Breast epithelium (tissue), 4 donors: ENCODE measurements around the gene CDK3. TPM values are rescaled to one million over a fixed set of nuclear protein-coding genes. Genes with fewer than 3 reads are reported as not detected.
A peak's percentile ranks its signal among the peaks of the same experiment; 100 is the strongest.

Experiments used
- DNase-seq, 2 donors: peaks; one replicate each; pipeline ENCODE4 v3.0.0-alpha.2; 2019; ENCODE audit warnings: low spot score in 2 of 2
- H3K27ac ChIP-seq, 2 donors: fragments of 200-600 bp; sonication (generic) in 1 of 2; one replicate each; pipeline ENCODE4 v1.5.1; 2016 to 2019; ENCODE audit warnings: mild to moderate bottlenecking in 1 of 2
- H3K27me3 ChIP-seq, 2 donors: fragments of 200-600 bp; sonication (generic) in 1 of 2; one replicate each; pipeline versions ENCODE4 v1.5.1 to v1.6.0; 2017 to 2019; ENCODE audit warnings: control low read depth in 1 of 2, mild to moderate bottlenecking in 1 of 2
- H3K36me3 ChIP-seq: fragments of 200-600 bp; one replicate; pipeline ENCODE4 v1.5.1; 2019
- H3K4me1 ChIP-seq, 2 donors: fragments of 200-600 bp; sonication (generic); one replicate each; pipeline ENCODE4 v1.5.1; 2016 to 2019; ENCODE audit warnings: control low read depth in 1 of 2
- H3K4me3 ChIP-seq, 3 donors: fragments of 200-600 bp; sonication (generic); 1 replicate in 2 of 3; 2 replicates in 1 of 3; pipeline ENCODE4 v1.5.1; 2016 to 2019; ENCODE audit warnings: mild to moderate bottlenecking in 3 of 3, moderate library complexity in 2 of 3
- H3K9me3 ChIP-seq, 2 donors: fragments of 200-600 bp; sonication (generic) in 1 of 2; one replicate each; pipeline ENCODE4 v1.5.1; 2016 to 2019; ENCODE audit warnings: control low read depth in 1 of 2
- CTCF ChIP-seq, 3 donors: fragments of 450-650 bp; IDR thresholded peaks; one replicate each; pipeline ENCODE4 v1.5.1; 2016 to 2017; ENCODE audit warnings: antibody characterized with exemption in 3 of 3, mild to moderate bottlenecking in 3 of 3, moderate library complexity in 3 of 3
- POLR2A ChIP-seq: fragments of 450-650 bp; IDR thresholded peaks from one replicate; pipeline ENCODE4 v1.6.1; 2016; ENCODE audit warnings: antibody characterized with exemption, mild to moderate bottlenecking, moderate library complexity
- POLR2AphosphoS5 ChIP-seq, 3 donors: sonication (generic); formaldehyde crosslinking; IDR thresholded peaks; one replicate each; pipeline ENCODE4 v1.6.1; 2017; ENCODE audit warnings: antibody characterized with exemption in 3 of 3
- intact Hi-C: fragments of 100-400 bp; cut with DNase I; formaldehyde crosslinking; loops from one replicate; pipeline ENCODE4 v1.15.1; 2023; ENCODE audit warnings: low total_unique reads
- total RNA-seq, 3 donors: library from RNA; depleted of rRNA; stranded (reverse); fragments of >200 nt; gene quantifications; one replicate each; pipeline ENCODE4 v1.1.0, GENCODE V29; 2016

Gene CDK3
- total RNA-seq, 3 donors from 2014 or later: 6.6 to 13.0 (median 9.5) TPM

- intact Hi-C loops: no loop called here
- peaks cover 7% of the 10 kb centered on the region for H3K36me3 ChIP-seq
- no peak for DNase-seq
- TF ChIP-seq POLR2AphosphoS5 (IDR thresholded peaks at IDR 0.05) (no peak), CTCF (IDR thresholded peaks at IDR 0.05) (no peak), POLR2A (no peak)
- no peaks in the 10 kb centered on the region for H3K4me1 ChIP-seq
- no peaks in the 10 kb centered on the region for H3K9me3 ChIP-seq
- peak overlapping the region in 1 of 2 donors; percentile 70 for H3K27ac ChIP-seq
- H3K4me3 ChIP-seq: no peak overlapping the region
- H3K27me3 ChIP-seq: no peaks in the 10 kb centered on the region
Observed at GRCh38 chr17:76050538-76051467, 50.1 kb downstream of the CDK3 start.

GRCh38 chr17:76051561-76051960, 50.9 kb downstream of the CDK3 start:
- intact Hi-C loops: no loop called here
- Histone ChIP-seq H3K4me3 (no peak overlapping the region), H3K36me3 (peaks cover 11% of the 10 kb centered on the region), H3K27me3 (no peaks in the 10 kb centered on the region), H3K27ac (peak overlapping the region in 1 of 2 donors; percentile 70), H3K4me1 (no peaks in the 10 kb centered on the region), H3K9me3 (no peaks in the 10 kb centered on the region)
- TF ChIP-seq POLR2AphosphoS5 (IDR thresholded peaks at IDR 0.05): no peak
- no peak for TF ChIP-seq POLR2A
- no peak for TF ChIP-seq CTCF (IDR thresholded peaks at IDR 0.05)
- DNase-seq: no peak

- Histone ChIP-seq H3K27ac (peak overlapping the region; percentile 5 to 19), H3K36me3 (peaks cover 11% of the 10 kb centered on the region), H3K4me3 (no peak overlapping the region)
Observed at GRCh38 chr17:76053246-76054111, 52.8 kb downstream of the CDK3 start.

GRCh38 chr17:76054112-76054476, 53.4 kb downstream of the CDK3 start:
- no peaks in the 10 kb centered on the region for H3K27me3 ChIP-seq
- intact Hi-C loops: no loop called here
- DNase-seq: no peak
- no peak overlapping the region for H3K4me3 ChIP-seq
- no peak for TF ChIP-seq CTCF (IDR thresholded peaks at IDR 0.05)
- TF ChIP-seq POLR2A: no peak
- TF ChIP-seq POLR2AphosphoS5 (IDR thresholded peaks at IDR 0.05): no peak
- H3K4me1 ChIP-seq: no peaks in the 10 kb centered on the region
- H3K9me3 ChIP-seq: no peaks in the 10 kb centered on the region
- H3K27ac ChIP-seq: peak overlapping the region; percentile 5 to 19
- peaks cover 11% of the 10 kb centered on the region for H3K36me3 ChIP-seq

More at GRCh38 chr17:76053246-76054111, 52.8 kb downstream of the CDK3 start:
- H3K4me1 ChIP-seq: no peaks in the 10 kb centered on the region
- DNase-seq: no peak
- no peaks in the 10 kb centered on the region for H3K9me3 ChIP-seq
- TF ChIP-seq CTCF (IDR thresholded peaks at IDR 0.05) (no peak), POLR2AphosphoS5 (IDR thresholded peaks at IDR 0.05) (no peak), POLR2A (no peak)
- H3K27me3 ChIP-seq: no peaks in the 10 kb centered on the region
- intact Hi-C loops: no loop called here

Other genes with a start within 250 kb of the CDK3 start
- 10 to 100 TPM; 21.9 to 32.1 (median 24.9) TPM for gene GALK1, start 235.7 kb upstream of the CDK3 start, total RNA-seq
- 10 to 100 TPM; 18.7 to 43.3 (median 28.5) TPM for gene UNK, start 216.0 kb upstream of the CDK3 start, total RNA-seq
- 10 to 100 TPM in 1 of 3 donors, 1 to 10 TPM in 2; 5.6 to 15.5 (median 8.5) TPM for gene UNC13D, start 156.5 kb upstream of the CDK3 start, total RNA-seq
- 10 to 100 TPM; 44.9 to 63.2 (median 62.9) TPM for gene WBP2, start 145.5 kb upstream of the CDK3 start, total RNA-seq
- 10 to 100 TPM; 15.4 to 26.1 (median 23.3) TPM for gene TRIM47, start 122.3 kb upstream of the CDK3 start, total RNA-seq
- 10 to 100 TPM; 16.7 to 28.8 (median 23.3) TPM for gene TRIM65, start 103.9 kb upstream of the CDK3 start, total RNA-seq
- 10 to 100 TPM; 29.4 to 39.0 (median 36.6) TPM for gene MRPL38, start 96.0 kb upstream of the CDK3 start, total RNA-seq
- 10 to 100 TPM in 2 of 3 donors, 1 to 10 TPM in 1; 7.7 to 18.7 (median 17.7) TPM for gene FBF1, start 59.8 kb upstream of the CDK3 start, total RNA-seq
- 100 to 1,000 TPM in 1 of 3 donors, 10 to 100 TPM in 2; 55.1 to 147 (median 55.3) TPM for gene ACOX1, start 21.7 kb upstream of the CDK3 start, total RNA-seq
- 10 to 100 TPM; 16.7 to 30.2 (median 26.8) TPM for gene TEN1, start 21.6 kb upstream of the CDK3 start, total RNA-seq
- 1 to 10 TPM; 1.6 to 8.0 (median 3.9) TPM for gene EVPL, start 26.5 kb downstream of the CDK3 start, total RNA-seq
- 10 to 100 TPM; 41.3 to 49.6 (median 48.3) TPM for gene SRP68, start 71.7 kb downstream of the CDK3 start, total RNA-seq
- gene GALR2, start 73.9 kb downstream of the CDK3 start, total RNA-seq: not detected
- not detected for gene ZACN, start 78.3 kb downstream of the CDK3 start, total RNA-seq
- 100 to 1,000 TPM in 1 of 3 donors, 10 to 100 TPM in 2; 91.4 to 103 (median 93.9) TPM for gene EXOC7, start 102.9 kb downstream of the CDK3 start, total RNA-seq
- gene FOXJ1, start 140.4 kb downstream of the CDK3 start, total RNA-seq: under 1 TPM in 1 of 3 donors, not detected in 2; 0.15 TPM
- 1 to 10 TPM; 3.1 to 7.8 (median 4.3) TPM for gene RNF157, start 239.6 kb downstream of the CDK3 start, total RNA-seq